Daoy (cell line): ENCODE data around the gene ANKMY1. TPM values are rescaled to one million over a fixed set of nuclear protein-coding genes. Genes with fewer than 3 reads are reported as not detected.

Source experiments
- DNase-seq: peaks from one replicate; pipeline ENCODE4 v3.0.0-alpha.2; 2015; ENCODE audit warnings: low read depth
- total RNA-seq: library from RNA; depleted of rRNA; stranded (reverse); fragments of >200 nt; shearing (Covaris generic); gene quantifications from 2 replicates; pipeline ENCODE4 v1.2.3, GENCODE V29; 2014

ANKMY1 gene
- total RNA-seq, 1 experiment from 2014 or later, result 4.7 TPM

GRCh38 chr2:240461471-240462072 is 96.2 kb downstream of the ANKMY1 start:
- no peak for DNase-seq

GRCh38 chr2:240460781-240461431 is 96.9 kb downstream of the ANKMY1 start:
- no peak for DNase-seq

- no peak for DNase-seq
These were observed 97.5 kb downstream of the ANKMY1 start for GRCh38 chr2:240460253-240460711.

- no peak for DNase-seq
These were observed 98.2 kb downstream of the ANKMY1 start for GRCh38 chr2:240459401-240460252.

DNA sequence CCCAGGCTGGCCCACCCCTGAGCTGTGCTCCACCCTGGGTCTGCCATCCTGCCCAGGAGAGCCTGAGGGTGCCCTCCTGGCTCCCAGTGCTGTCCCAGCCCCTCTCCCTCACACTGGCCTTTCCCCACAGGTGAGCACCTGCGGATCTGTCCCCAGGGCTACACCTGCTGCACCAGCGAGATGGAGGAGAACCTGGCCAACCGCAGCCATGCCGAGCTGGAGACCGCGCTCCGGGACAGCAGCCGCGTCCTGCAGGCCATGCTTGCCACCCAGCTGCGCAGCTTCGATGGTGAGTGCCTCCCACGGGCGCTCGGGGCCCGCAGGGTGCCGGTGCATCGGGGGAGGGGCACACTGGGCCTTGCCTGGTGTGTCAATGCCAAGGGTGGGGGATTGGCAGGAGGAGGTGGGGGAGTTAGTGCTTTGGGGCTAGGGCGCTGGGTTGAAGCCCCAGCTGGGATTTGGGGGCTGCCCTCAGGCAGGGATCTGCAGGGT is 98.8 kb downstream of the ANKMY1 start:
- DNase-seq, result no peak

DNA sequence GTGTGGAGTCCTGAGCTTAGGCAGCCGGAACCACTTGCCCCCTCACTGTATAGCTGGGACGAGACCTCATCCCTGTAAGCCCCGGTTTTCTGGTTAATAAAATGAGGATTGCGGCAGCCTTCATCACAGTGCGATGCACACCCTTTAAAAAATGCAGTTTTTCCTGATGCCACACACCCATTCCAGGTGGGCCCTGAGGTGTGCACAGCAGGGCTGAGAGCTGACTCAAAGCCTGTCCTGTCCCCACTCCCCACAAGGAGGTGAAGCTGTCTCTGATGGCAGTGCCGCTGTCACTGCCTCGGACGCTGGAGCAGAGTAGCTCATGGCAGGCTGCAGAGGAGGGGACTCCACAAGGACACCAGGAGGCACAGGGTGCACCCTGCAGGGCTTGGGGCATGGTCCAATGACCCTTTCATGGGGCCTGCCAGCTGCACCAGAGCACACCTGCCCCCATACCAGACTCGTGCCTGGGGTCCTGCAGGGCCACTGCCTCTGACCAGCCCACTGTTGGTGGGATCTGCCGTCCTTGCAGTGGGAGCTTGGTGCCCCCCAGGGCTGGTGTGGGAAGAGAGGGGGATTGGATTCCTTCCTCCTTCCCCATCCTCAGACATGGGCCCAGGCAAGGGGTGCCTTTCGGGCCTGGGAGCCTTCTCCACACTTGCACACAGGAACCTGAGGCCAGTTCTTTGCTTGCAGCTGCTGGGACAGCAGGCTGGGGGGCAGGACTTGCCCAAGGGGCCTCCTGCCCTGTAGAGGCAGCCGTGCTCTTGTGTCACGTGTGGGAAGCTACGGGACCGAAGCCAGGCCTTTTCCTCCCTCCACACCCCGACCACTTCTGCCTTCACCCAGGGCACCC is 99.5 kb downstream of the ANKMY1 start:
- no peak for DNase-seq

DNA sequence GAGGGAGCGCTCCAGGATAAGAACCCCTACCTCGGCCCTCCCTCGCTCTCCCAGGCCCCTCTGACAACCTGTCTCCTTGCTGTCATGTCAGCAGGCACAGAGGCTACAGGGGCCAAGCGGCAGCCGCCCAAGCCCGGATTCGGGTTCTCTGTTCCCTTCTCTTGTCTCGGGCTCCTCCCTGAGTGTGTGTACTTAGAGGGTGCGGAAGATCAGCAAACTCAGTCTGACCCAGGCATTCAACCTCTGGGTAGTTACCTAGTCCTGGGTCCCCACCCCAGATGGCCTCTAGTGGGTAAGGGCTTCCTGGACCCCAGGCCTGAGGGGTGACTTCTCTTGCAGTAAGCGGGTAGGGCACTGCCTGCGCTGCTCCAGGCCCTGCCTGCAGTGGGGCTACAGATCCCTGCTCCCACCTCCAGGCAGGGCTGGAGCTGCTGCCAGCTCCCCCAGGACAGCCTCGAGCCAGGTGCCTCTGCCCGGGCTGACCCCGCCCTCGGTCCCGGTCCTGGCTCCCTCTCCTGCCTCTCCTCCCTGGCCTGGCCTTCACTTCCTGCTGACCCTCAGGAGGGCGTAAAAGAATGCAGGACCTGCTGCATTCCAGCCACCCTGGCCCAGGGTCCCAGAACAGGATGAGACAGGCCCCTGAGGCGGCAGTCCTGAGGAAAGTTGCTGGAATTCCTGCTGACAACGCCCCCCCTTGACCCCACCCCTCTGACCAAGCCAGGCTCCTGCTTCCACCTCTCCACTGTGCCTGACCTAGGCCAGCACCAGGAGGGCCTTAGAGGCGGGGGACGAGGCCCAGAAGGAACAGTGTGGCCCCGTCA is 100.4 kb downstream of the ANKMY1 start:
- DNase-seq, result no peak

GRCh38 chr2:240456447-240457222 is 101.2 kb downstream of the ANKMY1 start:
- DNase-seq, result no peak

DNA sequence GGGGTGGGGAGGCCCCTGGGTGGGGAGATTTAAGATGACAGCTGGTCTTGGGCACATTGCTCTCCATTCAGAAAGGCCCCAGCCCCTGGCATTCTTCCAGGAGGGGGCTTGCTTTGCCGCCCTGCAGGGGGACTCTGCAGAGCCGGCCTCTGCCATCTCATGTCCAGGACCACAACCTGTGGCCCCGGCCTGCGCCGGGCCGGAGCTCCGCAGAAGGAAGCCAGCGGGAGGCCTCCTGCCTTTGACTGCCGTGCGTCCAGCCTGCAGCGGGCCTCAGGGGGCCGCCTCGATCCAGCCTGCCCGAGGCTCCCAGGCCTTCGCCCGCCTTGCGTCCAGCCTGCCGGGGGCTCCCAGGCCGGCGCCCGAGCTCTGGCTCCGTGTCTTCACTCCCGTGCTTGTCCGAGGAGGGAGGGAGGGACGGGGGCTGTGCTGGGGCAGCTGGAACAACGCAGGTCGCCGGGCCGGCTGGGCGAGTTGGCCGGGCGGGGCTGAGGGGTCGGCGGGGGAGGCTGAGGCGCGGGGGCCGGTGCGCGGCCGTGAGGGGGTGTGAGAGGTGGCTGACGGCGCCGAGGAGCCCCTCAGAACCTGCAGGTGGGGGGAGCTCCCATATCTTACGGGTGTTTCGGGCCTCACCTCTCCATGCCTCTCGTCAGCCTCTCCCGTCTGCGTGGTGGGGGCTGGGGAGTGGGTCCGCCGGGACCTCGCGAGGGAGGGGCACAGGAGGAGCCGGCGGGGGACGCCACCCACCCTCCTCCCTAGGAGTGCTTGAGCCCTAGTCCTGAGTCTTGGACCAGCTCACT is 101.9 kb downstream of the ANKMY1 start:
- DNase-seq, result no peak

DNA sequence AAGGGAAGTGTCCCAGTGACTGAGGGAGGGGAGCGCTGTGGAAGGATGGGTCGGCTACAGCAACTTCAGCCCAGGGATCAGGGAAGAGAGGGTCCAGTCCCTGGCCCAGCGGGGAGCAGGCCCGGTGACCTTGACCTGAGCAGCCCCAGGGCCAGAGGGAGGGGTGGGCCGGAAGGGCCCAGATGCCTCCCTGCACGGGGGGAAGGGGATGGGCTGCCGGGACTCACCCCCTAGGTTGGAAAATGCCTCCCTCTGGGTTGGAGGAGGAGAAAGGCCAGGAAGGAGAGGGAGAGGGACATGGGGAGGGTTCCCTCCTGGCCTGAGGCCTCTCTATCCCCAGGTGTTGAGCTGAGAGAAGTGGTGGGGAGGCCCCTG is 102.5 kb downstream of the ANKMY1 start:
- DNase-seq, result no peak

DNA sequence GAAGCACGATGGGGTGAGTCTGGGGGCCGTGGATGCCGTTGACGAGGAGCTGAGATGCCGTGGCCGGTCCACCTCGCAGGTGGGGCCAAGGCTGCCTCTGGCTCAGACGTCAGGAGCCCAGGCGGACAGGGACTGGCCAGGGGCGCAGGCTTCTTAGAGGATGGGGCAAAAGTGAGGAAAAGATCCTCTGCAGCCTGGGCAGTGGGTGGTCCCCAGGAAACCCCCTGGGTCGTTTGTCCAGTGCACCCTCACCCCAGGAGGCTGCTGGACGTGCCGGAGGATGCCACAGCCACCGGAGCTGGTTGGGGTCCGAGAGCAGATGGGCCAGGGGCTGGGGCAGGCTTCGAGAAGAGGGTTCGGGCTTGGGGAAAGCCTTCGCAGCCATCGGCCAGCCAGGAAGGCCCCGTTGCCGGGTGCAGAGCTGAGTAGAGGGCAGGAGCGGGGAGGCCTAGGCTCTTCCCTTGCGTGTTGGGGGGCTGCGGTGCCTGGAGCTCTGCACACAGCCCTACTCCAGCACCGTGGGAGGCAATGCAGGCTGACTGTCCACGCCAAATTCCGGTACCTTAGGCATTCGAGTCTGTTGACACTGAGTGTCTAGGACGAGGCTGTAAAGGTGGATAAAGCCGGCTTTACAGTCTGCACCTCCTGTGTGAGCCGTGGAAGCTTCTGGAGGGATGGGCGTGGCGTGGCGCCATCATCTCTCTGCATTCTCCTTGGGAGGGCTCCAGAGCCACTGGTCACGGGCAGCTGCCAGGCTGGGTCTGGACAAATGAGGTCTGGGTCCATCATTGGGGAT is 103.5 kb downstream of the ANKMY1 start:
- no peak for DNase-seq

- no peak for DNase-seq
These were observed 104.2 kb downstream of the ANKMY1 start for GRCh38 chr2:240453461-240454105.

DNA sequence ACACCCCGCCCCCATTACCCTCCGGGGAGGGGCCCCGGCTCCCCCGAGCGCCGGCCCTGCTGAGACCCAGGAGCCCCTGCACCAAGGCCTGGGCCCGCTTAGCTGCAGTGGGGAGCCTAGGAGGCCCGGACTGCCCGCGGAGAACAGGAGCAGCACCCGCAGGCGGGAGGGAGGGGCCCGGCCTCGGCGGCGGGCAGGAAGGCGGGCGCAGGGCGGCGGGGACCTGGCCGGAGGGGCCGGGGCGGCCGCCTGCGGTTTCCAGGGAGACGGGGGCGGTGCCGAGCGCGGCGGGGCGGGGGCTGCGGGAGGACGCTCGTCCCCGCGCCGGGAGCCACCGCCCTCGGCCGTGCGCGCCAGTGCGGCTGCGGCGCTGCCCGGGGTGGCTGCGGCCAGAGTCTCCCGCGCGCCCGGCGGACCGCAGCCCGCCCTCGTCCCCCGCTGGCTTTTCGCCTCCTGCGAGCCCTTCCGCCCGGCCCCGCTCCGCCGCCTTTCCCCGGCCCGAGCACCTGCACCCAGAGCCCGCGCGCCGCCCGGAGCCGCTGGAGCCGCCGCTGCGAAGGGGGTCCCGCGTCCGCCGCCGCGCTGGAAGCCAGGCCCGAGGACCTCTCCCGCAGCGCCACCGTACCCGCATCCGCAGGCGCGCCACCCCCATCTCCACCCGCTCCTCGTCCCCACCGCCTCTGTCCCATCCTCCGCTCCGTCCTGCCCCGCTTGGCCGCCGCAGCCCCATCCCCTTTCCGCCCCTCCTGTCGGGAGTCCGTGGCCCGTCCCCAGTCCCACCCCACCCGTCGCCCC is 105.1 kb downstream of the ANKMY1 start:
- DNase-seq, result peak; percentile 63

DNA sequence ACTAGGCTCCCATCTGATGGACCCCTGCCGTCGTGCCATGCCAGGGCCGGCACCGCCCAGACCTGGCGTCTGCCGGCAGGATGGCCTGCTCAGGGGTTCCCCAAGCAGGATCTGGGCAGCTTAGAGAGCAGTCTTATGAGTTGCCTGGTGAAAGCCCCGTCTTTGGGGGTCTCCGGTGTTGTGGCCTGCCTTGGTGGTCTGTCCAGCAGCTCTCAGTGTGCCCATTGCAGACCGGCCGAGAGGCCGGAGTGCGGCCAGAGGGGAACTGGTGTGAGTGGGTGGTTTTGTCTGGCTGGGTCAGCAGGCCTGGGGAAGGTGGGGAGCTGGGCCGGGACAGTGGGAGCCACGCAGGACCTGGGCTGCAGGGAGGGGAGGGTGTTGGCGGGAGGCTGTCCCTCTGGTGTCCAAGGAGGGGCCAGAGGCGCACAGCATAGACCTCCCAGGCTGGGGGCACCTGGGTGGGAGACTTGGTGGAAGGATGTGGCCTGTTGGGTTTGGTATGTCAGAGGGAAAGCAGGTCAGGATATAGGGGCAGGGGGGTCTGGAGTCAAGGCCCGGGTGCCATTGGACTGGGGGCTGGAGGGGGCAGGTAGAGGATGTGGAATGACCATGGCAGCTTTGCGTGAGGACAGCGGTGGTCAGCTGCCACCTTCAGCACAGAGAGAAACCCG is 105.9 kb downstream of the ANKMY1 start:
- no peak for DNase-seq

- no peak for DNase-seq
These were observed 106.6 kb downstream of the ANKMY1 start for GRCh38 chr2:240451108-240451611.

GRCh38 chr2:240450532-240451107 is 107.2 kb downstream of the ANKMY1 start:
- no peak for DNase-seq
